ENCODE results near the gene MT4.

DNA sequence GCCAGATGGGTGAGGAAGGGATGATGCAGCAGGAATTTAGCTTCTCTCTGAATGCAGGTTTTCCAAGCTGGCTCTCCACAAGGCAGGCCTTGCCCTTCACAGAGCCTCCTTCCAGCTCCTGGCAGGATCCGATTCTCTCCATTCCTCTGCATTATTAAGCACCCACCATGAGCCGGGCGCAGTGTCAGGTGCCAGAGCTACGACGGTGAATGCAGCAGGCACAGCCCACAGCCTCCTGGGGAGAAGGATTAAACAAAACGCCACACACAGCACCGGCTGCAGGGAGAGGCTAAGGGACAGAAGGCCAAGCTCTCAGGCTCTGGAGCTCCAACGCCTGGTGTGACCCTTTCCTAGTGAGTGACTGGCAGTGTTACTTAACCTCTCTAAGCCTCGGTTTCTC is 36.5 kb downstream of the MT4 start:
- TF ChIP-seq, protein P1, sequence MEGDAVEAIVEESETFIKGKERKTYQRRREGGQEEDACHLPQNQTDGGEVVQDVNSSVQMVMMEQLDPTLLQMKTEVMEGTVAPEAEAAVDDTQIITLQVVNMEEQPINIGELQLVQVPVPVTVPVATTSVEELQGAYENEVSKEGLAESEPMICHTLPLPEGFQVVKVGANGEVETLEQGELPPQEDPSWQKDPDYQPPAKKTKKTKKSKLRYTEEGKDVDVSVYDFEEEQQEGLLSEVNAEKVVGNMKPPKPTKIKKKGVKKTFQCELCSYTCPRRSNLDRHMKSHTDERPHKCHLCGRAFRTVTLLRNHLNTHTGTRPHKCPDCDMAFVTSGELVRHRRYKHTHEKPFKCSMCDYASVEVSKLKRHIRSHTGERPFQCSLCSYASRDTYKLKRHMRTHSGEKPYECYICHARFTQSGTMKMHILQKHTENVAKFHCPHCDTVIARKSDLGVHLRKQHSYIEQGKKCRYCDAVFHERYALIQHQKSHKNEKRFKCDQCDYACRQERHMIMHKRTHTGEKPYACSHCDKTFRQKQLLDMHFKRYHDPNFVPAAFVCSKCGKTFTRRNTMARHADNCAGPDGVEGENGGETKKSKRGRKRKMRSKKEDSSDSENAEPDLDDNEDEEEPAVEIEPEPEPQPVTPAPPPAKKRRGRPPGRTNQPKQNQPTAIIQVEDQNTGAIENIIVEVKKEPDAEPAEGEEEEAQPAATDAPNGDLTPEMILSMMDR (IDR thresholded peaks at IDR 0.05): no peak
- no peak for TF ChIP-seq POLR2A (IDR thresholded peaks at IDR 0.05)

All from esophagus squamous epithelium (tissue), 4 donors.